Neural crest cell (in vitro differentiated cells): ENCODE measurements around the gene PDK2. TPM values are rescaled to one million over a fixed set of nuclear protein-coding genes. Genes with fewer than 3 reads are reported as not detected.

ENCODE experiments used
- DNase-seq: peaks from one replicate; pipeline ENCODE4 v3.0.0; 2021; ENCODE audit warnings: low read depth, mixed read lengths, low spot score
- H3K27ac Mint-ChIP-seq: one replicate; pipeline ENCODE4 v1.8.0; 2021; ENCODE audit warnings: mild to moderate bottlenecking, mixed read lengths; ENCODE audit not compliant: unreplicated experiment
- H3K27me3 Mint-ChIP-seq: 2 replicates; pipeline ENCODE4 v1.8.0; 2021; ENCODE audit warnings: low read depth, mild to moderate bottlenecking, mixed read lengths
- H3K36me3 Mint-ChIP-seq: 2 replicates; pipeline ENCODE4 v1.8.0; 2021; ENCODE audit warnings: low read depth, mild to moderate bottlenecking, mixed read lengths
- H3K4me1 Mint-ChIP-seq: 2 replicates; pipeline ENCODE4 v1.8.0; 2021; ENCODE audit warnings: mixed read lengths
- H3K4me3 Mint-ChIP-seq: one replicate; pipeline ENCODE4 v1.8.0; 2021; ENCODE audit warnings: mild to moderate bottlenecking, mixed read lengths
- H3K9me3 Mint-ChIP-seq: 2 replicates; pipeline ENCODE4 v1.8.0; 2021; ENCODE audit warnings: mixed read lengths
- CTCF ChIP-seq: fragments of 200-600 bp; sonication (generic); conservative IDR thresholded peaks from 2 replicates; pipeline ENCODE4 v1.5.0; 2021; ENCODE audit warnings: antibody characterized with exemption, mild to moderate bottlenecking
- total RNA-seq: library from RNA; stranded (reverse); gene quantifications from 2 replicates; pipeline ENCODE4 v1.2.1, GENCODE V29; 2021

The PDK2 gene
- total RNA-seq, 1 donor from 2014 or later, result 21.6 TPM

- Mint-ChIP-seq H3K4me1 (peaks cover 30% of the 10 kb centered on the region), H3K4me3 (peak overlapping the region; percentile 97), H3K9me3 (no peaks in the 10 kb centered on the region), H3K27me3 (no peaks in the 10 kb centered on the region), H3K36me3 (no peaks in the 10 kb centered on the region), H3K27ac (no peak overlapping the region)
- TF ChIP-seq CTCF, result no peak
- DNase-seq, result no peak
These were observed 57.6 kb downstream of the PDK2 start for GRCh38 chr17:50152736-50153135.

GRCh38 chr17:50153650-50154575 is 58.8 kb downstream of the PDK2 start:
- H3K4me1 Mint-ChIP-seq, result peaks cover 25% of the 10 kb centered on the region
- H3K27me3 Mint-ChIP-seq, result no peaks in the 10 kb centered on the region
- peak overlapping the region; percentile 74 for H3K4me3 Mint-ChIP-seq
- no peak for TF ChIP-seq CTCF
- H3K27ac Mint-ChIP-seq, result no peak overlapping the region
- H3K9me3 Mint-ChIP-seq, result no peaks in the 10 kb centered on the region
- no peak for DNase-seq
- no peaks in the 10 kb centered on the region for H3K36me3 Mint-ChIP-seq

GRCh38 chr17:50154604-50155003 is 59.5 kb downstream of the PDK2 start:
- DNase-seq, result no peak
- Mint-ChIP-seq H3K27me3 (no peaks in the 10 kb centered on the region), H3K36me3 (no peaks in the 10 kb centered on the region), H3K4me3 (peak overlapping the region; percentile 74), H3K9me3 (no peaks in the 10 kb centered on the region), H3K4me1 (peaks cover 27% of the 10 kb centered on the region), H3K27ac (no peak overlapping the region)
- TF ChIP-seq CTCF, result no peak

- Mint-ChIP-seq H3K27ac (no peak overlapping the region), H3K4me3 (peak overlapping the region; percentile 74), H3K4me1 (peaks cover 30% of the 10 kb centered on the region), H3K9me3 (no peaks in the 10 kb centered on the region), H3K27me3 (no peaks in the 10 kb centered on the region), H3K36me3 (no peaks in the 10 kb centered on the region)
- no peak for TF ChIP-seq CTCF
- no peak for DNase-seq
These were observed 60.1 kb downstream of the PDK2 start for GRCh38 chr17:50155115-50155819.

- H3K27ac Mint-ChIP-seq, result no peak overlapping the region
- H3K27me3 Mint-ChIP-seq, result no peaks in the 10 kb centered on the region
- TF ChIP-seq CTCF, result no peak
- no peaks in the 10 kb centered on the region for H3K9me3 Mint-ChIP-seq
- H3K36me3 Mint-ChIP-seq, result no peaks in the 10 kb centered on the region
- peaks cover 35% of the 10 kb centered on the region for H3K4me1 Mint-ChIP-seq
- DNase-seq, result no peak
- no peak overlapping the region for H3K4me3 Mint-ChIP-seq
These were observed 62.7 kb downstream of the PDK2 start for GRCh38 chr17:50157891-50158290.
